CD14-positive monocyte (primary cell): Measurements from ENCODE around the gene CDH13. TPM values are rescaled to one million over a fixed set of nuclear protein-coding genes. Genes with fewer than 3 reads are reported as not detected.

Experiments used
- DNase-seq, 3 donors: peaks; one replicate each; pipeline ENCODE4 v3.0.0-alpha.2; 2011 to 2022
- H2AFZ ChIP-seq: 2 replicates; pipeline ENCODE4 v1.6.0; 2012; ENCODE audit warnings: mild to moderate bottlenecking, low read depth, low read length, inconsistent platforms; ENCODE audit not compliant: insufficient read depth, poor library complexity, severe bottlenecking
- H3K27ac ChIP-seq, 2 donors: 1 replicate in 1 of 2; 2 replicates in 1 of 2; pipeline ENCODE4 v1.5.1; 2012 to 2013; ENCODE audit warnings: low read length in 2 of 2, control low read depth in 1 of 2, inconsistent platforms in 1 of 2, low read depth in 1 of 2, mild to moderate bottlenecking in 1 of 2
- H3K27me3 ChIP-seq, 2 donors: one replicate each; pipeline versions ENCODE4 v1.6.0 to v1.6.1; 2011 to 2013; ENCODE audit warnings: low read length in 2 of 2; ENCODE audit not compliant: control insufficient read depth in 2 of 2, insufficient read depth in 2 of 2
- H3K36me3 ChIP-seq, 2 donors: replicated peaks in 1 of 2; 1 replicate in 1 of 2; 2 replicates in 1 of 2; pipeline versions ENCODE4 v1.5.1 to v1.6.1; 2012 to 2013; ENCODE audit warnings: low read length in 2 of 2, control low read depth in 1 of 2, inconsistent platforms in 1 of 2, mild to moderate bottlenecking in 1 of 2; ENCODE audit not compliant: insufficient read depth in 2 of 2, control insufficient read depth in 1 of 2
- H3K4me1 ChIP-seq, 2 donors: 1 replicate in 1 of 2; 2 replicates in 1 of 2; pipeline versions ENCODE4 v1.5.1 to v1.6.1; 2012 to 2013; ENCODE audit warnings: low read length in 2 of 2, control low read depth in 1 of 2, inconsistent platforms in 1 of 2, mild to moderate bottlenecking in 1 of 2, moderate library complexity in 1 of 2; ENCODE audit not compliant: insufficient read depth in 2 of 2, control insufficient read depth in 1 of 2
- H3K4me2 ChIP-seq: replicated peaks from 2 replicates; pipeline ENCODE3; 2012; ENCODE audit warnings: low read length, moderate library complexity, mild to moderate bottlenecking; ENCODE audit not compliant: poor library complexity, severe bottlenecking; ENCODE audit errors: extremely low read depth
- H3K4me3 ChIP-seq, 3 experiments: fragments of 200-600 bp in 1 of 3; sonication (generic) in 1 of 3; replicated peaks in 1 of 3; 1 replicate in 2 of 3; 2 replicates in 1 of 3; pipeline ENCODE4 v1.5.1; 2011 to 2013; ENCODE audit warnings: low read length in 3 of 3, mild to moderate bottlenecking in 3 of 3, control low read depth in 2 of 3, low read depth in 2 of 3, inconsistent platforms in 1 of 3, moderate library complexity in 1 of 3
- H3K79me2 ChIP-seq: 2 replicates; pipeline ENCODE4 v1.6.0; 2012; ENCODE audit warnings: mild to moderate bottlenecking, control low read depth, inconsistent platforms, low read length, moderate library complexity; ENCODE audit not compliant: insufficient read depth
- H3K9ac ChIP-seq: 2 replicates; pipeline ENCODE4 v1.6.0; 2017; ENCODE audit warnings: low read length, mild to moderate bottlenecking; ENCODE audit not compliant: insufficient read depth, poor library complexity, severe bottlenecking
- H3K9me3 ChIP-seq, 2 donors: replicated peaks in 1 of 2; 1 replicate in 1 of 2; 2 replicates in 1 of 2; pipeline versions ENCODE4 v1.5.1 to v1.6.1; 2012 to 2013; ENCODE audit warnings: low read length in 2 of 2, control low read depth in 1 of 2; ENCODE audit not compliant: control insufficient read depth in 1 of 2, insufficient read depth in 1 of 2
- H4K20me1 ChIP-seq: 2 replicates; pipeline ENCODE4 v1.6.0; 2012; ENCODE audit warnings: mild to moderate bottlenecking, low read length, control low read depth, moderate library complexity; ENCODE audit not compliant: insufficient read depth
- H3K27ac Mint-ChIP-seq, 7 donors: one replicate each; pipeline ENCODE4 v1.8.0; 2020; ENCODE audit warnings: mild to moderate bottlenecking in 7 of 7, mixed read lengths in 7 of 7, moderate library complexity in 6 of 7, inconsistent platforms in 2 of 7
- H3K27me3 Mint-ChIP-seq, 3 donors: one replicate each; pipeline ENCODE4 v1.8.0; 2021 to 2022; ENCODE audit warnings: low read depth in 3 of 3, mild to moderate bottlenecking in 3 of 3, mixed read lengths in 3 of 3, moderate library complexity in 3 of 3, inconsistent platforms in 1 of 3
- H3K36me3 Mint-ChIP-seq, 2 donors: one replicate each; pipeline ENCODE4 v1.8.0; 2020; ENCODE audit warnings: mixed read lengths in 2 of 2, inconsistent platforms in 1 of 2, mild to moderate bottlenecking in 1 of 2
- H3K4me1 Mint-ChIP-seq: one replicate; pipeline ENCODE4 v1.8.0; 2020; ENCODE audit warnings: mild to moderate bottlenecking, mixed read lengths
- H3K4me3 Mint-ChIP-seq, 2 donors: one replicate each; pipeline ENCODE4 v1.8.0; 2020; ENCODE audit warnings: mild to moderate bottlenecking in 2 of 2, mixed read lengths in 2 of 2, moderate library complexity in 1 of 2
- H3K9me3 Mint-ChIP-seq, 7 donors: one replicate each; pipeline ENCODE4 v1.8.0; 2020 to 2022; ENCODE audit warnings: mixed read lengths in 7 of 7, mild to moderate bottlenecking in 6 of 7, moderate library complexity in 6 of 7, inconsistent platforms in 2 of 7
- CTCF ChIP-seq: fragments of 200-600 bp; IDR thresholded peaks from one replicate; pipeline ENCODE4 v1.8.0; 2022; ENCODE audit warnings: antibody characterized with exemption, mild to moderate bottlenecking
- WGBS: methylation state at CpG from one replicate; pipeline ENCODE4 v1.1.5; 2013; ENCODE audit warnings: missing lambda C conversion rate; ENCODE audit not compliant: insufficient coverage; 5-methylcytosine and 5-hydroxymethylcytosine counted together
- intact Hi-C, 2 donors: fragments of 100-400 bp; cut with micrococcal nuclease; formaldehyde crosslinking; loops; one replicate each; pipeline versions ENCODE4 v1.15.0 to v1.15.1; 2023
- polyA plus RNA-seq, 3 donors: library from polyadenylated mRNA; depleted of rRNA in 1 of 3; unstranded in 2 of 3; stranded (reverse) in 1 of 3; fragments of 300-500 nt in 2 of 3; fragments of >200 nt in 1 of 3; fragmentation: Illumina TruSeq in 2 of 3; gene quantifications; 1 replicate in 2 of 3; 2 replicates in 1 of 3; pipeline ENCODE4 v1.2.3, GENCODE V29; 2012 to 2021

Gene CDH13
- polyA plus RNA-seq, 3 donors, result 0.13 to 0.19 TPM; not detected in 1

DNA sequence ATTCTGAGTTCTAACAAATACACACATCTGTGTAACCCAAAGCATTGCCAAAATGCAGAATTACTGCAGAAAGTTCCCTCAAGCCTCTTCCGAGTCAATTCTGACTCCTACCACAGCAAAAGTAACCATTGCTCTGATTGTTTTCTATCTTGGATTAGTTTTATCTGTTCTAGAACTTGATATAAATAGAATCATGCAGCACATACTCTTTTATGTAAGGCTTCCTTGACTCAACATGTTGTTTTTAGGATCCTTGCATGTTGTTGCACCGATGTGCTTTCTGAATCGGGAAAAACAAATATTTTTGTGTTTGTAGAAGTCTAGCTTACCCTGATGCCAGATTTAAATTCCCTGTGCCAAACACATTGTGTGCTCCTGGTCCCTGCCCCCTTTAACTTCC lies 140.4 kb downstream of the CDH13 start:
- intact Hi-C loops, result no loop called here
- no peak overlapping the region for H3K4me3 Mint-ChIP-seq
- WGBS, result no CpG with 5 or more reads among the region's 3 CpGs

DNA sequence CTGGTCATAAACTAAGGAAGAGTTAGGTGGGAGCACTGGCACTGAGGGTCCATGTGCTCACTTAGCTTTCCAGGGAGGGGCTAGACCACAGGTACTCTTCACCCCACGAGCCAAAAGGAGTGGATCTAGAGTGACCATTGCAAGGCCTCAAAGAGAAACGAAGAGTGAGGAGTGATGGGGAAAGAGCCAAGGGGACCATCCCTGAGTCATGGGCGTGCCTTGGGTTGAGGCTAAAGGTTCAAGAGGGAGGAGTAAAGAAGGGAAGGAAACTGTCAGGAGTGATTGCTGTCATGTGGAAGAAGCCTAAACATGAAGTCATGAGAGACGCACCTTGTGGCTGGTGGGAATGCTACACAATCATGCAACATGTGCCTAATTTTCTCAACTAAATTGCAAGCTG lies 141.0 kb downstream of the CDH13 start:
- Mint-ChIP-seq H3K4me3 (no peak overlapping the region), H3K27ac (no peak overlapping the region), H3K9me3 (peaks cover 0 to 2% (median 0%) of the 10 kb centered on the region in 7 donors), H3K27me3 (peaks cover 0 to 8% (median 1%) of the 10 kb centered on the region in 3 donors), H3K4me1 (no peaks in the 10 kb centered on the region), H3K36me3 (no peaks in the 10 kb centered on the region)
- Histone ChIP-seq H3K4me1 (no peaks in the 10 kb centered on the region), H3K36me3 (no peaks in the 10 kb centered on the region), H3K9me3 (no peaks in the 10 kb centered on the region), H3K79me2 (no peaks in the 10 kb centered on the region), H3K27me3 (no peaks in the 10 kb centered on the region), H3K4me2 (no peak overlapping the region), H3K4me3 (no peak overlapping the region), H2AFZ (no peak overlapping the region), H3K9ac (no peak overlapping the region), H4K20me1 (no peaks in the 10 kb centered on the region), H3K27ac (no peak overlapping the region)
- WGBS, result 90% methylated on average over 4 of the region's 4 CpGs
- TF ChIP-seq CTCF, result no peak
- no peak for DNase-seq
- intact Hi-C loops, result no loop called here

More for the DNA sequence above, 140.4 kb downstream of the CDH13 start:
- no peak overlapping the region for H3K4me3 ChIP-seq
- no peaks in the 10 kb centered on the region for H4K20me1 ChIP-seq
- peaks cover 0 to 2% (median 0%) of the 10 kb centered on the region in 7 donors for H3K9me3 Mint-ChIP-seq
- no peaks in the 10 kb centered on the region for H3K36me3 ChIP-seq
- H3K27me3 Mint-ChIP-seq, result peaks cover 0 to 10% (median 1%) of the 10 kb centered on the region in 3 donors
- DNase-seq, result no peak
- no peak overlapping the region for H3K9ac ChIP-seq
- H3K4me2 ChIP-seq, result no peak overlapping the region
- H3K27ac ChIP-seq, result no peak overlapping the region
- no peak overlapping the region for H2AFZ ChIP-seq
- H3K36me3 Mint-ChIP-seq, result no peaks in the 10 kb centered on the region
- no peaks in the 10 kb centered on the region for H3K4me1 Mint-ChIP-seq
- H3K79me2 ChIP-seq, result no peaks in the 10 kb centered on the region
- no peaks in the 10 kb centered on the region for H3K9me3 ChIP-seq
- no peaks in the 10 kb centered on the region for H3K27me3 ChIP-seq
- H3K4me1 ChIP-seq, result no peaks in the 10 kb centered on the region
- no peak overlapping the region for H3K27ac Mint-ChIP-seq
- no peak for TF ChIP-seq CTCF
